ENCODE measurements around the gene DBF4B.

DNA sequence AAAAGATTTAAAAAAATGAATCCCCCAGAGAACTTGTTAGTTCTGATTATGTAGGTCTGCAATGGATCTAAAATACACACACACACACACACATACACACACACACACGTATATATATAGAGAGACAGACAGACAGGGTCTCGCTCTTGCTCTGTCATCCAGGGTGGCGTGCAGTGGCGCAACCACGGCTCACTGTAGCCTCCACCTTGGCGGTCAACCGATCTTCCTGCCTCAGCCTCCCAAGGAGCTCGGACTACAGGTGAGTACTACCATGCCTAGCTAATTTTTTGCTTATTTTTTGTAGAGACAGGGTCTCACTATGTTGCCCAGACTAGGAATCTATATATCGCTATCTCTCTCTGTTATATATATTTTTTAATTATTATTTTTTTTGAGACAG lies 88.3 kb downstream of the DBF4B start:
- TF ChIP-seq L3MBTL2 (conservative IDR thresholded peaks at IDR 0.05) (no peak), SP1 (IDR thresholded peaks at IDR 0.05) (no peak), ZNF384 (IDR thresholded peaks at IDR 0.05) (no peak), FOXM1 (IDR thresholded peaks at IDR 0.05; ENCODE audit: borderline replicate concordance) (no peak), SUZ12 (IDR thresholded peaks at IDR 0.05) (no peak), ARNT (IDR thresholded peaks at IDR 0.05) (no peak)
- TF ChIP-seq, protein P1, sequence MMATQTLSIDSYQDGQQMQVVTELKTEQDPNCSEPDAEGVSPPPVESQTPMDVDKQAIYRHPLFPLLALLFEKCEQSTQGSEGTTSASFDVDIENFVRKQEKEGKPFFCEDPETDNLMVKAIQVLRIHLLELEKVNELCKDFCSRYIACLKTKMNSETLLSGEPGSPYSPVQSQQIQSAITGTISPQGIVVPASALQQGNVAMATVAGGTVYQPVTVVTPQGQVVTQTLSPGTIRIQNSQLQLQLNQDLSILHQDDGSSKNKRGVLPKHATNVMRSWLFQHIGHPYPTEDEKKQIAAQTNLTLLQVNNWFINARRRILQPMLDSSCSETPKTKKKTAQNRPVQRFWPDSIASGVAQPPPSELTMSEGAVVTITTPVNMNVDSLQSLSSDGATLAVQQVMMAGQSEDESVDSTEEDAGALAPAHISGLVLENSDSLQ (IDR thresholded peaks at IDR 0.05): no peak

All from HEK293T (cell line).